Stomach (tissue), 4 donors: ENCODE results near the gene SYT5.

ENCODE experiments used
- CTCF ChIP-seq, 7 experiments: fragments of 450-650 bp in 4 of 7; fragments of 200-600 bp in 3 of 7; sonication (generic) in 3 of 7; IDR thresholded peaks; one replicate each; pipeline ENCODE4 v1.5.1; 2016 to 2019; ENCODE audit warnings: antibody characterized with exemption in 7 of 7, control low read depth in 2 of 7, mild to moderate bottlenecking in 1 of 7
- EP300 ChIP-seq: sonication (generic); formaldehyde crosslinking; IDR thresholded peaks from one replicate; pipeline ENCODE4 v1.6.1; 2017; ENCODE audit warnings: antibody characterized with exemption
- POLR2A ChIP-seq, 4 donors: fragments of 450-650 bp; IDR thresholded peaks; one replicate each; pipeline ENCODE4 v1.6.1; 2016; ENCODE audit warnings: antibody characterized with exemption in 4 of 4, control low read depth in 2 of 4, mild to moderate bottlenecking in 1 of 4, moderate library complexity in 1 of 4

GRCh38 chr19:55208880-55209692 lies 29.0 kb upstream of the SYT5 start, which contains the start of gene PTPRH:
- no peak for TF ChIP-seq CTCF (IDR thresholded peaks at IDR 0.05)
- TF ChIP-seq POLR2A (IDR thresholded peaks at IDR 0.05) = no peak
- TF ChIP-seq EP300 = no peak
